A549 treated with DMSO at 1 μM for 4 hours (cell line): ENCODE measurements around the gene NLGN2. TPM values are rescaled to one million over a fixed set of nuclear protein-coding genes. Genes with fewer than 3 reads are reported as not detected.

Experiments used
- total RNA-seq: library from RNA; stranded (reverse); fragments of 200-300 nt; extraction: Qiagen RNA extraction; gene quantifications from 5 replicates; pipeline ENCODE4 v1.2.3, GENCODE V29; 2022; ENCODE audit warnings: low read depth

Gene NLGN2
- 15.4 to 21.5 TPM (median 18.0 TPM) in 5 replicates for total RNA-seq

DNA sequence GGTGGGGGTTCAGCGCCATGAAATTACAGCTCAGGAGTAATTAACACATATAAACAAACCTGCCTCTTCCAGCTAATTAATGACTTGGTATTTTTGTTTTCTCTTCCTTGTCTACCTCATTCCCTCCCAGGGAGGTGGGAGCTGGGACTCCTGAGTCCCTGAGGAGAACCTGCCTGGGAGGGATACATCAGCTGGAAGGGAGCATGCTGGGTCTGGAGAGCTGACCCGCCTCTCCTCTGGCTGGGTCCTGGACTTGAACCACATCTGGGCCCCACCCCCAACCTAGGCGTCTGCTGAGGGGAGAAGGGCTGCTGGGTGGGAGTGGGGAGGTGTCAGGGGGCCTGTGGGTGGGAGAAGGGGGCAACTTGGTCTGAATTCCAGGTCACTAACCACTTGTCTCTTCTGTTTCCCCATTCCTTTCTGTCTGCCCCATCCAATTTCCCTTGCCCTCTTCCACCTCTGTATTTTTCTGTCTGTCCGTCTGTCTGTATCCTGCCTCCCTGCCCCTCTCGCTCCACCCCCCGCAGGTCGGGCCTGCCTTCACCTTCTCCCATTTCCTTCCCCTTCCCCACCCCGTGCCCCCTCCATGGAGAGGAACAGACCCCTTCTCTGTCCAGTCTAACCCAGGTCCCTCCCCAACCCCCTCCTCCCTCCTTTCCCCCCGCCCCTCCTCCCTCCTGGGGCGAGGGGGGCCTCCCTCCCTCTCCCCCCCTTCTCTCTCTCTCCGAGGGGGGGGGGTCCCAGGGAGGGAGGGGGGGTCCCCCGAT, at the start of gene NLGN2:
NLGN2 (plus strand) TSS at position 361 of the 767 bp plus-strand sequence. CDS start 411 bp downstream, outside the sequence.

GRCh38 chr17:7380855-7381683, 26.6 kb upstream of the NLGN2 start, which contains the start of gene TNK1:
TSS of gene TNK1 (plus strand) at chr17:7381089. CDS start at chr17:7382927, 1,838 bp downstream.

DNA sequence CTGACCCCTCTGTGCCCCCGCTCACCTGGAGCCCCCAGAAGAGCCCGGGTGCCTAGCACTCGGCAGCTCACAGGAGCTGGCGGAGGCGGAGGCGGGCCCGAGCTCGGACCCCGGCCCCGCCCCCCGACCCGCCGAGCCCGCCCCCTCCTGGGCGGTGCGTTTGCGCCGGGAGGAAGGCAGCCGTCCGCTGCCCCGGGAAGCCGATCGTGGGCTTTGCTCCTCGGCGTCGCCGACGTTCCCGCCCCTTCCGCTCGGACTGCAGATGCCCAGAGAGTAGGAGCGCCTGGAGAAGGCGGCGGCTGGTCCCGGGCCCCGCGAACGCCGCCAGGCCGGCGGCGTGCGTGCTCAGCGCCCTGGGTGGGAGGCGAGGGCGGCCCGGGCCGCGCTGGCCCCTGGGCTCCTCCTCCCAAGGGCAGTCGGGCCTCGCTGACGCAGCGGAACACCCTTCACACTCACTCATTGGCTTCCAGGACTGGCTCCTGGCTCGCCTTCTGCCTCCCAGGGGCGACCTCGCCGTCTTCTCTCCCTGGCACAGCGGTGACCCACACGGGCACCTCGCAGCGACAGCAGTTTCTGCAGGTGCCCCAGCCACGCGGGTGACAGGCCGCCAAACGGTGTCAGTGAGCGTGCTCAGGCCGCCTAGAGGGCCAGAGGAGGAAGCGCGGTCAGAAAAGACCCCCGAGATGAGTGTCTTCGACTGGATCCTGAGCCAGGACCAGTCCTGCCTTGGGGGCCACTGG, 13.0 kb upstream of the NLGN2 start, which contains the start of gene PLSCR3:
PLSCR3 (minus strand) TSS at position 74 of the 740 bp plus-strand sequence. CDS start 415 bp downstream, outside the sequence.

DNA sequence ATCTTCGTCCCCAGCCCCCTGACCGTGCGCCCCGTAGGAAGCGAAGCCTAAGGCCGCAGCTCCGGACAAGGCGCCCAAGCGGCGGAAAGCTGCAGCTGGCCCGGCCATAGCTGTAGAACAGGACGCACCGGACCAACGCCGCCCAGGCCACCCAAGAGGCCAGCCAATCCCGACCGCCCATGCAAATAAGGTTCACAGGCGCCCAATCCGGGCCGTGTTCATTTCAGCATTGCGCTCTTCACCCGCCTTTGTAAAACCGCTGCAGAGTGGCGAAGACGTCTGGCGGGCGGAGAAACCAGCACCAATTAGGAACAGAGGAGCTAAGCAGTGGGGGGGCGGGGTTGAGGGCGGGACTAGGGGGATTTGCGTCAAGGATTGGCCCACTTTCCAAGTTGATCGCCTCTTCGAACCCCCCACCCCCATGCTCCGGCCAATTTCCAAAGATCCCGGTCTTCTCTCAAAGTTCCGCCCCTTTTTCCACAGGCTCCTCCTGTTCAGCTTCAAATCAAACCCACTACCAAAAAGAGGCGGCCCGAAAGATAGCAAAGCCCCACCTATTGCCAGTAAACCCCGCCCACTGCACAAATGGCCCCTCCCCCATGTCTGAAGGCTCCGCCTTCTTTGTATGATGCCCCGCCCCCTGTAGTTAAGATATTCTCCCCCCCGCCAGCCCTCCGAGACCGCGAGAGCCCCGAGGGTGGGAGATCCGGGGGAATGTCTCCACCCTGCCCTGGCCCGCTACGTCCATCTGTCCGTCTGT, 3.5 kb upstream of the NLGN2 start, which contains the start of gene TMEM256:
TMEM256 (minus strand) TSS at position 121 of the 760 bp plus-strand sequence; CDS start at position 108, 13 bp downstream.

DNA sequence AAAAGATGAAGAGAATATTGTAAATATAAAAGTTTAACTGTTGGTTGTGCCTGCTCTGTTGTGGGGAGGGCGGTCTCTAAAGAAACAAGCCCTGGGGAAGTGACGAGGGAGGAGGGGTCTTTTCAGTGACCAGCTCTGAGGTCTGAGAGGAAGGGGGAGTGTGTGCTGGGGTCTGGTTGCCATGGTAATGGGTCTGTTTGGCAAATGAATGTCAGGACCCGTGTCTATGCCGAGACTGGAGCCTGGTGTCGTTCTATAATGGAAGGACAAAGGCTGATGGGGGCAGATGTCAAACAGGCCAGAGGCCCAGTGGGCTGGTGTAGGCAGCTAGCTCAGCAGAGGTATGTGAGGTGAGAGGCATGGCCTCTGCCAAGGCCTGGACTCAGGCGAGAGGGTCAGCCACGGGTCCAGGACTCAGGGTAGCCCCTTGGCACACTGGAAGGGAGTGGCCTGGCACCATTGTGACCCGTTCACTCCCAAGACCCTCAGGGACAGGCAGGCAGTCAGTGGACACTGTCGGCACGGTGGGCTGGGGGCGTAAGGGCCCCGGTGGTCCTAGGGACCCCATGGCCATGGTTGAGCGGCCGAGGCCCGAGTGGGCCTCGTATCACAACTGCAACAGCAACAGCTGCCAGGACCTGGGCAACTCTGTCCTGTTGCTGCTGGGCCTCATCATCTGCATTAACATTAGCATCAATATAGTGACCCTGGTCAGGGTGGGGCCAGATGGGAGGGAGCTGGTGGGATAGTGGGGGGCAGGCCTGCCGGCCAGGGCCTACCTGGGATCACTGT, 12.4 kb downstream of the NLGN2 start, which contains the start of gene SPEM1:
SPEM1 (plus strand) TSS at position 506 of the 792 bp plus-strand sequence; CDS start at position 567, 61 bp downstream.

DNA sequence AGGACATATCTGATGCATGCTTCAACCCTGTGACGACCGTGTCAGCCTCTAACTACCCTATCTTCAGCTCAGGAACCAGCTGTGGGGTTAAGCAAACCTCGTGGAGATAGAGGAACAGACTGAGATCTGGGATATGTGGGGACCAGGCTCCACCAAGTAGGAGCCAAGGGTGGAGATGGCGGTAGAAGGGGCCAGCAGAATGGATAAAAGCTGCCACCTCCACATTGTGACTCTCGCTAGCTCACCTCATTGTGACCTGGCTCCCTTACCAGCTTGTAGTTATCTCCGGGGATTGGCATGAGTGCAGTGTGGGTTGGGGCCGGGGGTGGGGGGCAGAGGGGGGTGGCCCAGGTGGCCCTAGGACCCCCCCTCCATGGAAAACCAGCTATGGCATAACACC, 17.7 kb downstream of the NLGN2 start, which contains the start of gene SPEM2:
SPEM2 (plus strand) TSS at position 301 of the 400 bp plus-strand sequence; CDS start at position 374, 73 bp downstream.

GRCh38 chr17:7428557-7428956, 20.9 kb downstream of the NLGN2 start, which contains the start of gene SPEM3:
TSS of gene SPEM3 (plus strand) at chr17:7428857. CDS start at chr17:7428903, 46 bp downstream.

GRCh38 chr17:7439462-7440112, 31.9 kb downstream of the NLGN2 start, which contains the start of gene FGF11:
TSS of gene FGF11 (plus strand) at chr17:7439512. CDS start at chr17:7439621, 109 bp downstream.

GRCh38 chr17:7444682-7445618, 37.3 kb downstream of the NLGN2 start, which contains the start of gene CHRNB1:
TSS of gene CHRNB1 (plus strand) at chr17:7445061. CDS start at chr17:7445128, 67 bp downstream.

Other genes starting within 250 kb of the NLGN2 start
- gene ASGR1, start 228.5 kb upstream of the NLGN2 start, total RNA-seq: 1.1 to 1.7 TPM (median 1.2 TPM) in 5 replicates
- 7.3 to 9.7 TPM (median 8.5 TPM) in 5 replicates for gene DLG4, start 188.0 kb upstream of the NLGN2 start, total RNA-seq
- 339 to 466 TPM (median 425 TPM) in 5 replicates for gene ACADVL, start 187.9 kb upstream of the NLGN2 start, total RNA-seq
- gene DVL2, start 173.3 kb upstream of the NLGN2 start, total RNA-seq: 31.4 to 43.0 TPM (median 35.3 TPM) in 5 replicates
- 90.3 to 102 TPM (median 93.3 TPM) in 5 replicates for gene PHF23, start 168.4 kb upstream of the NLGN2 start, total RNA-seq
- 605 to 729 TPM (median 704 TPM) in 5 replicates for gene GABARAP, start 165.4 kb upstream of the NLGN2 start, total RNA-seq
- 208 to 246 TPM (median 226 TPM) in 5 replicates for gene CTDNEP1, start 156.1 kb upstream of the NLGN2 start, total RNA-seq
- 116 to 129 TPM (median 124 TPM) in 5 replicates for gene ELP5, start 155.6 kb upstream of the NLGN2 start, total RNA-seq
- 0.63 to 0.91 TPM (median 0.76 TPM) in 5 replicates for gene CLDN7, start 145.4 kb upstream of the NLGN2 start, total RNA-seq
- 0.13 to 0.27 TPM (median 0.16 TPM) in 5 replicates for gene SLC2A4, start 126.1 kb upstream of the NLGN2 start, total RNA-seq
- 0.40 to 0.60 TPM (median 0.53 TPM) in 5 replicates for gene YBX2, start 113.2 kb upstream of the NLGN2 start, total RNA-seq
- gene EIF5A, start 100.2 kb upstream of the NLGN2 start, total RNA-seq: 1,614 to 1,831 TPM (median 1,704 TPM) in 5 replicates
- 75.1 to 106 TPM (median 95.2 TPM) in 5 replicates for gene GPS2, start 92.5 kb upstream of the NLGN2 start, total RNA-seq
- gene NEURL4, start 78.5 kb upstream of the NLGN2 start, total RNA-seq: 27.1 to 33.9 TPM (median 31.9 TPM) in 5 replicates
- gene ACAP1, start 71.3 kb upstream of the NLGN2 start, total RNA-seq: 3.9 to 7.6 TPM (median 4.2 TPM) in 5 replicates
- gene KCTD11, start 55.7 kb upstream of the NLGN2 start, total RNA-seq: 12.5 to 15.9 TPM (median 13.7 TPM) in 5 replicates
- not detected in 5 replicates for gene TMEM95, start 52.7 kb upstream of the NLGN2 start, total RNA-seq
- gene TNK1, start 26.8 kb upstream of the NLGN2 start, total RNA-seq: 1.3 to 1.8 TPM (median 1.6 TPM) in 5 replicates
- gene PLSCR3, start 13.3 kb upstream of the NLGN2 start, total RNA-seq: 34.1 to 39.8 TPM (median 34.4 TPM) in 5 replicates
- gene TMEM256, start 3.7 kb upstream of the NLGN2 start, total RNA-seq: 181 to 226 TPM (median 200 TPM) in 5 replicates
- 0.08 TPM in 1 of 5 replicates, not detected in the others for gene SPEM1, start 12.5 kb downstream of the NLGN2 start, total RNA-seq
- gene SPEM2, start 17.8 kb downstream of the NLGN2 start, total RNA-seq: 0.07 TPM in 1 of 5 replicates, not detected in the others
- 0.03 TPM in 2 of 5 replicates, not detected in the others for gene SPEM3, start 21.0 kb downstream of the NLGN2 start, total RNA-seq
- gene TMEM102, start 27.6 kb downstream of the NLGN2 start, total RNA-seq: 10.3 to 13.9 TPM (median 12.1 TPM) in 5 replicates
- 0.86 to 1.3 TPM (median 1.1 TPM) in 5 replicates for gene FGF11, start 31.7 kb downstream of the NLGN2 start, total RNA-seq
- 5.4 to 7.8 TPM (median 7.1 TPM) in 5 replicates for gene CHRNB1, start 37.2 kb downstream of the NLGN2 start, total RNA-seq
- 21.4 to 26.2 TPM (median 24.4 TPM) in 5 replicates for gene ZBTB4, start 71.8 kb downstream of the NLGN2 start, total RNA-seq
- not detected in 5 replicates for gene SLC35G6, start 73.6 kb downstream of the NLGN2 start, total RNA-seq
- 69.1 to 95.1 TPM (median 80.5 TPM) in 5 replicates for gene POLR2A, start 76.5 kb downstream of the NLGN2 start, total RNA-seq
- 8.4 to 13.8 TPM (median 11.7 TPM) in 5 replicates for gene TNFSF12, start 141.2 kb downstream of the NLGN2 start, total RNA-seq
- gene TNFSF13, start 150.9 kb downstream of the NLGN2 start, total RNA-seq: 0.53 to 0.94 TPM (median 0.70 TPM) in 5 replicates
- gene SENP3, start 154.1 kb downstream of the NLGN2 start, total RNA-seq: 90.8 to 107 TPM (median 105 TPM) in 5 replicates
- 31.9 to 41.8 TPM (median 37.0 TPM) in 5 replicates for gene CD68, start 171.8 kb downstream of the NLGN2 start, total RNA-seq
- 117 to 176 TPM (median 130 TPM) in 5 replicates for gene MPDU1, start 176.0 kb downstream of the NLGN2 start, total RNA-seq
- 0.36 to 0.44 TPM (median 0.37 TPM) in 5 replicates for gene SOX15, start 182.2 kb downstream of the NLGN2 start, total RNA-seq
- 59.9 to 63.2 TPM (median 61.1 TPM) in 5 replicates for gene FXR2, start 207.1 kb downstream of the NLGN2 start, total RNA-seq
- 75.9 to 92.6 TPM (median 88.1 TPM) in 5 replicates for gene SAT2, start 220.0 kb downstream of the NLGN2 start, total RNA-seq
- gene SHBG, start 222.3 kb downstream of the NLGN2 start, total RNA-seq: 0.38 to 0.70 TPM (median 0.50 TPM) in 5 replicates
- gene ATP1B2, start 243.1 kb downstream of the NLGN2 start, total RNA-seq: 0.13 to 0.27 TPM (median 0.24 TPM) in 5 replicates